HCT116 (cell line): ENCODE data around the gene OR6M1. TPM values are rescaled to one million over a fixed set of nuclear protein-coding genes. Genes with fewer than 3 reads are reported as not detected.

ENCODE experiments used
- ATAC-seq: fragments of 200-7000 bp; cut with Tn5 transposase; 2 replicates; pipeline ENCODE4 v1.9.1; 2020; ENCODE audit warnings: mild to moderate bottlenecking, moderate library complexity
- BruUV-seq: library from RNA; stranded (reverse); fragments of 400-500 nt; replicated peaks from 2 replicates; lab custom pipeline; 2021; lab: Mats Ljungman, UMichigan
- CTCF ChIA-PET: fragments of 300-600 bp; sonication (Branson Sonifier 250); formaldehyde crosslinking; loops from one replicate; lab custom pipeline; 2021; ENCODE audit warnings: antibody characterized with exemption; lab: Charles Lee
- POLR2A ChIA-PET: fragments of 300-600, 350-600 bp; sonication (Branson Sonifier 250); formaldehyde crosslinking; loops from one replicate; lab custom pipeline; 2021; ENCODE audit warnings: antibody characterized with exemption; lab: Charles Lee
- RAD21 ChIA-PET, 2 experiments: fragments of 300-600 bp; sonication (Branson Sonifier 250); formaldehyde crosslinking; loops; one replicate each; lab custom pipeline; 2023; ENCODE audit warnings: low total read pairs in 2 of 2; ENCODE audit not compliant: uncharacterized antibody in 2 of 2, unreplicated experiment in 2 of 2, low non-redundant PET in 1 of 2; lab: Charles Lee
- DNase-seq: peaks from one replicate; pipeline ENCODE4 v3.0.0-alpha.2; 2010; ENCODE audit warnings: low read depth, low spot score
- H2AFZ ChIP-seq: fragments of 200-600 bp; shearing (Covaris generic), sonication (generic); 2 replicates; pipeline ENCODE4 v1.6.1; 2017; ENCODE audit warnings: low read depth, mixed run types, mixed read lengths, antibody characterized with exemption, low read length; ENCODE audit not compliant: poor library complexity, severe bottlenecking
- H3K27ac ChIP-seq: 2 replicates; pipeline ENCODE4 v1.5.1; 2012; ENCODE audit warnings: low read depth, low read length
- H3K27me3 ChIP-seq: fragments of 200-600 bp; sonication (generic); 2 replicates; pipeline ENCODE4 v1.6.1; 2016; ENCODE audit warnings: mixed run types, low read length, mixed read lengths; ENCODE audit not compliant: insufficient read depth
- H3K36me3 ChIP-seq, 2 experiments: fragments of 200-500 bp in 1 of 2; fragments of 200-600 bp in 1 of 2; sonication (Bioruptor generic) in 1 of 2; sonication (generic) in 1 of 2; 2 replicates each; pipeline versions ENCODE4 v1.5.1 to v1.6.1; 2014 to 2016; ENCODE audit warnings: low read length in 2 of 2, inconsistent platforms in 1 of 2, mixed read lengths in 1 of 2, mixed run types in 1 of 2; ENCODE audit not compliant: insufficient read depth in 2 of 2, control insufficient read depth in 1 of 2
- H3K4me1 ChIP-seq, 2 experiments: fragments of 200-600 bp in 1 of 2; sonication (generic) in 1 of 2; 2 replicates each; pipeline versions ENCODE4 v1.5.1 to v1.6.1; 2012 to 2017; ENCODE audit warnings: low read length in 2 of 2, inconsistent platforms in 1 of 2, mild to moderate bottlenecking in 1 of 2, mixed read lengths in 1 of 2, mixed run types in 1 of 2, moderate library complexity in 1 of 2; ENCODE audit not compliant: insufficient read depth in 2 of 2, control insufficient read depth in 1 of 2
- H3K4me2 ChIP-seq: fragments of 200-600 bp; sonication (generic); 2 replicates; pipeline ENCODE4 v1.6.1; 2017; ENCODE audit warnings: mixed run types, low read length, mixed read lengths
- H3K4me3 ChIP-seq, 2 experiments: fragments of 200-600 bp in 1 of 2; sonication (generic) in 1 of 2; replicated peaks in 1 of 2; 2 replicates each; pipeline ENCODE4 v1.5.1; 2011 to 2016; ENCODE audit warnings: low read length in 2 of 2, control low read depth in 1 of 2, low read depth in 1 of 2, mild to moderate bottlenecking in 1 of 2, mixed read lengths in 1 of 2, mixed run types in 1 of 2
- H3K79me2 ChIP-seq: fragments of 200-600 bp; sonication (generic); 2 replicates; pipeline ENCODE4 v1.6.1; 2017; ENCODE audit warnings: mild to moderate bottlenecking, mixed run types, low read length, moderate library complexity, mixed read lengths; ENCODE audit not compliant: insufficient read depth
- H3K9ac ChIP-seq: fragments of 200-600 bp; sonication (generic); 2 replicates; pipeline ENCODE4 v1.6.1; 2016; ENCODE audit warnings: low read length, mixed read lengths
- H3K9me2 ChIP-seq: fragments of 200-600 bp; sonication (generic), shearing (Covaris generic); 2 replicates; pipeline ENCODE4 v1.6.1; 2017; ENCODE audit warnings: mixed run types, mild to moderate bottlenecking, moderate library complexity; ENCODE audit not compliant: insufficient read depth
- H3K9me3 ChIP-seq, 2 experiments: fragments of 200-500 bp in 1 of 2; fragments of 200-600 bp in 1 of 2; sonication (Bioruptor generic) in 1 of 2; sonication (generic) in 1 of 2; 2 replicates each; pipeline ENCODE4 v1.6.1; 2014 to 2017; ENCODE audit warnings: low read length in 2 of 2, mixed read lengths in 2 of 2, inconsistent platforms in 1 of 2, low read depth in 1 of 2, mild to moderate bottlenecking in 1 of 2, mixed run types in 1 of 2, moderate library complexity in 1 of 2; ENCODE audit not compliant: control insufficient read depth in 1 of 2, insufficient read depth in 1 of 2
- H4K20me1 ChIP-seq: fragments of 200-600 bp; sonication (generic), shearing (Covaris generic); 2 replicates; pipeline ENCODE4 v1.6.1; 2017; ENCODE audit warnings: mixed run types, mild to moderate bottlenecking, moderate library complexity; ENCODE audit not compliant: insufficient read depth
- CBX3 ChIP-seq: IDR thresholded peaks from 2 replicates; pipeline ENCODE4 v1.6.1; 2012; ENCODE audit warnings: low read depth
- CEBPB ChIP-seq: IDR thresholded peaks from 2 replicates; pipeline ENCODE4 v1.6.1; 2012; ENCODE audit warnings: low read depth
- EGR1 ChIP-seq: IDR thresholded peaks from 2 replicates; pipeline ENCODE4 v1.6.1; 2012; ENCODE audit warnings: low read depth
- ELF1 ChIP-seq: IDR thresholded peaks from 2 replicates; pipeline ENCODE4 v1.6.1; 2012; ENCODE audit warnings: low read depth, borderline replicate concordance
- EZH2 ChIP-seq: fragments of 200-600 bp; sonication (generic); IDR thresholded peaks from 2 replicates; pipeline ENCODE4 v1.6.1; 2017; ENCODE audit warnings: antibody characterized with exemption, mixed run types
- EZH2phosphoT487 ChIP-seq: fragments of 200-600 bp; IDR thresholded peaks from 2 replicates; pipeline ENCODE4 v1.6.1; 2018; ENCODE audit warnings: antibody characterized with exemption, borderline replicate concordance
- FOSL1 ChIP-seq: IDR thresholded peaks from 2 replicates; pipeline ENCODE4 v1.6.1; 2012; ENCODE audit warnings: low read depth
- JUND ChIP-seq: IDR thresholded peaks from 2 replicates; pipeline ENCODE4 v1.6.1; 2012
- POLR2A ChIP-seq: IDR thresholded peaks from 2 replicates; pipeline ENCODE4 v1.7.0; 2011; ENCODE audit warnings: borderline replicate concordance; ENCODE audit not compliant: insufficient read depth, insufficient read length; ENCODE audit errors: extremely low read depth
- POLR2AphosphoS5 ChIP-seq: IDR thresholded peaks from 2 replicates; pipeline ENCODE4 v1.6.1; 2011; ENCODE audit warnings: mild to moderate bottlenecking, low read depth, low read length, moderate library complexity
- SIN3A ChIP-seq: IDR thresholded peaks from 2 replicates; pipeline ENCODE4 v1.6.1; 2012; ENCODE audit warnings: low read depth
- SP1 ChIP-seq: IDR thresholded peaks from 2 replicates; pipeline ENCODE4 v1.6.1; 2012; ENCODE audit warnings: low read depth
- SRF ChIP-seq: IDR thresholded peaks from 2 replicates; pipeline ENCODE4 v1.6.1; 2012; ENCODE audit warnings: low read depth
- TCF7L2 ChIP-seq: IDR thresholded peaks from 2 replicates; pipeline ENCODE4 v1.7.0; 2011; ENCODE audit warnings: borderline replicate concordance, inconsistent platforms; ENCODE audit not compliant: insufficient read depth, insufficient read length; ENCODE audit errors: extremely low read depth
- YY1 ChIP-seq: IDR thresholded peaks from 2 replicates; pipeline ENCODE4 v1.6.1; 2011; ENCODE audit warnings: low read length, low read depth, moderate library complexity, mild to moderate bottlenecking; ENCODE audit not compliant: insufficient replicate concordance; ENCODE audit errors: extremely low read depth
- ZFX ChIP-seq: fragments of 450-650 bp; IDR thresholded peaks from 2 replicates; pipeline ENCODE4 v1.6.1; 2017
- ZNF274 ChIP-seq: fragments of 200-500 bp; sonication (Bioruptor generic); IDR thresholded peaks from 2 replicates; pipeline ENCODE4 v1.6.1; 2014; ENCODE audit warnings: mild to moderate bottlenecking, low read depth, low read length, inconsistent platforms
- intact Hi-C: fragments of 100-400 bp; cut with micrococcal nuclease; formaldehyde crosslinking; loops from 2 replicates; pipeline ENCODE4 v1.10.0; 2022
- total RNA-seq: library from RNA; stranded (reverse); gene quantifications from one replicate; pipeline ENCODE4 v1.2.1, GENCODE V29; 2021; ENCODE audit not compliant: unreplicated experiment
- TF ChIP-seq, protein P1 (sequence below): IDR thresholded peaks from 2 replicates; pipeline ENCODE4 v1.6.1; 2011; ENCODE audit warnings: mild to moderate bottlenecking, low read length, moderate library complexity; ENCODE audit not compliant: insufficient replicate concordance; ENCODE audit errors: extremely low read depth
- TF ChIP-seq, protein P2 (sequence below): IDR thresholded peaks from 2 replicates; pipeline ENCODE4 v1.6.1; 2012

The OR6M1 gene
- total RNA-seq, 1 experiment from 2014 or later = not detected

DNA sequence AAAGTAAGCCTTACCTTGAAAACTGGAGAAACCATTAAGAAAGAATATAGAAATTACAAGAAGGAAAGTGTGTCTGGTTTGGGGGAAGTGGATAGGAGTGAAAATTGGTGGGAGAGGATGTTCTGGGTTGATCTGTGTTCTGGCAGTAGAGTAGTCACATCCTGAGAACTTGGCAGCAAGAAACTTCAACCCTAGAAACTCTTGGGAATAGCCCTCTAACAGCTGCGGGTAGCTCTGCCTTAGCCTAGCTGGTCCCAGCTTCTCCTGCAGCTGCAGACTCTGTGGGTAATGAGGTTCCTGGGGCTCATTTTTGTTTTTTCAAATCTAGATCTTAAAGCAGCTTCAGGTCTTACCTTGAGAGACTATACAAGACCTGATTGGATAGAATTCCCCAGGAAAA lies 27.6 kb downstream of the OR6M1 start:
- BruUV-seq = no TSS peak
- no peak for ATAC-seq

DNA sequence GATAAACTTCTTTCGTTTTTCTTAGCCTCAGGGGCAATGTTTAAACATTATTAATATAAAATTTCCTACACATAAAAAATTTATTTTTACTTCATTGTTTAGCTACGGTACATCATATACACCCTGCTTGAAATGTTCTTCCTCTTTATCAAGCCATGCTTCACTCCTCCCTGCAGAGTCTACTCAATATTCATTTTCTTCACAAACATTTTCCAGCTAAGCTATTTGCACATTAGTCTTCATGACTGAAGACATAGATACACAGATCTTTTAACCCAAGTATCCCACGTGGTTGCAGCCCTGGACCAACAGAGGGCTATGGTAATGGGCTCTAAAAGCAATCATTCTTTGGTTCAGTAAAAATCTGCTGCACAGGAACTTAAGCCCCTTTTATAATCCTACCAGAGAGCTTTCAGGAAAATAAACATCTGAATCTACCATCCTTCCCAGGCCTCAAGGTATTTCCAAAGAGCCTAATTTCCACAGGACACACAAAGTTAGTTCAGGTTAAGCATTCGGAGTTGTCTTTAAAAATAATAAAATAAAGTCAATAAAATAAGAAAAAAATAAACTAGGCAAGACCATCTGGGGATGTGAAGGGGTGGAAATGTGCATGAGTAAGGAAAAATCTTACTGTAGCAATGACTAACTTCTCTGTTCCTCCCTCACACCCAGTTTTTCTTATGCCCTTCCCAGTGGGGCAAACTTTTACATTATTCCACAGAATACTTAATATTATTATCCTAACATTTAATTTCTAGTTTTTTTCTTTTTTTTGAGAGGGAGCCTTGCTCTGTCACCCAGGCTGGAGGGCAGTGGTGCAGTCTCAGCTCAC lies 30.2 kb downstream of the OR6M1 start:
- ChIA-PET POLR2A (no interaction called here), RAD21 (no interaction called here), CTCF (interaction anchor here (0.8 kb wide), 1 partner anchor 65 kb away, joined by 3 read pairs; no protein-coding TSS in a partner anchor)
- Histone ChIP-seq H3K9me2 (no peaks in the 10 kb centered on the region), H3K4me1 (no peaks in the 10 kb centered on the region), H4K20me1 (no peaks in the 10 kb centered on the region), H3K27ac (no peak overlapping the region), H3K9ac (no peak overlapping the region), H3K9me3 (no peaks in the 10 kb centered on the region), H3K27me3 (no peaks in the 10 kb centered on the region), H3K36me3 (no peaks in the 10 kb centered on the region), H3K4me2 (no peak overlapping the region), H3K4me3 (no peak overlapping the region), H3K79me2 (no peaks in the 10 kb centered on the region), H2AFZ (no peak overlapping the region)
- no peak for ATAC-seq
- BruUV-seq = no TSS peak
- intact Hi-C loops = no loop called here
- TF ChIP-seq, protein P1, sequence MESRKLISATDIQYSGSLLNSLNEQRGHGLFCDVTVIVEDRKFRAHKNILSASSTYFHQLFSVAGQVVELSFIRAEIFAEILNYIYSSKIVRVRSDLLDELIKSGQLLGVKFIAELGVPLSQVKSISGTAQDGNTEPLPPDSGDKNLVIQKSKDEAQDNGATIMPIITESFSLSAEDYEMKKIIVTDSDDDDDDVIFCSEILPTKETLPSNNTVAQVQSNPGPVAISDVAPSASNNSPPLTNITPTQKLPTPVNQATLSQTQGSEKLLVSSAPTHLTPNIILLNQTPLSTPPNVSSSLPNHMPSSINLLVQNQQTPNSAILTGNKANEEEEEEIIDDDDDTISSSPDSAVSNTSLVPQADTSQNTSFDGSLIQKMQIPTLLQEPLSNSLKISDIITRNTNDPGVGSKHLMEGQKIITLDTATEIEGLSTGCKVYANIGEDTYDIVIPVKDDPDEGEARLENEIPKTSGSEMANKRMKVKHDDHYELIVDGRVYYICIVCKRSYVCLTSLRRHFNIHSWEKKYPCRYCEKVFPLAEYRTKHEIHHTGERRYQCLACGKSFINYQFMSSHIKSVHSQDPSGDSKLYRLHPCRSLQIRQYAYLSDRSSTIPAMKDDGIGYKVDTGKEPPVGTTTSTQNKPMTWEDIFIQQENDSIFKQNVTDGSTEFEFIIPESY = no peak
- TF ChIP-seq FOSL1 = no peak
- TF ChIP-seq POLR2A = no peak
- TF ChIP-seq ZNF274 = no peak
- no peak for TF ChIP-seq SRF
- TF ChIP-seq CEBPB = no peak
- no peak for TF ChIP-seq ELF1
- TF ChIP-seq TCF7L2 = no peak
- TF ChIP-seq POLR2AphosphoS5 = no peak
- no peak for TF ChIP-seq EZH2phosphoT487
- no peak for TF ChIP-seq EGR1
- no peak for TF ChIP-seq CBX3
- no peak for TF ChIP-seq EZH2
- TF ChIP-seq JUND = no peak
- no peak for TF ChIP-seq YY1
- no peak for TF ChIP-seq SP1
- TF ChIP-seq ZFX = no peak
- TF ChIP-seq, protein P2, sequence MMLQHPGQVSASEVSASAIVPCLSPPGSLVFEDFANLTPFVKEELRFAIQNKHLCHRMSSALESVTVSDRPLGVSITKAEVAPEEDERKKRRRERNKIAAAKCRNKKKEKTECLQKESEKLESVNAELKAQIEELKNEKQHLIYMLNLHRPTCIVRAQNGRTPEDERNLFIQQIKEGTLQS = no peak
- no peak for TF ChIP-seq SIN3A
- no peak for DNase-seq

More for the DNA sequence above, 27.6 kb downstream of the OR6M1 start:
- Histone ChIP-seq H3K4me2 (no peak overlapping the region), H3K27me3 (no peaks in the 10 kb centered on the region), H3K9ac (no peak overlapping the region), H2AFZ (no peak overlapping the region), H3K79me2 (no peaks in the 10 kb centered on the region), H3K9me3 (no peaks in the 10 kb centered on the region), H3K9me2 (no peaks in the 10 kb centered on the region), H3K4me1 (no peaks in the 10 kb centered on the region), H3K27ac (no peak overlapping the region), H3K4me3 (no peak overlapping the region), H3K36me3 (no peaks in the 10 kb centered on the region), H4K20me1 (no peaks in the 10 kb centered on the region)
- TF ChIP-seq ELF1 = no peak
- TF ChIP-seq EZH2 = no peak
- TF ChIP-seq TCF7L2 = no peak
- no peak for TF ChIP-seq SIN3A
- no peak for TF ChIP-seq JUND
- ChIA-PET CTCF (no interaction called here), POLR2A (no interaction called here), RAD21 (no interaction called here)
- intact Hi-C loops = no loop called here
- DNase-seq = no peak
